ENCODE data around the gene PGBD1. TPM values are rescaled to one million over a fixed set of nuclear protein-coding genes. Genes with fewer than 3 reads are reported as not detected.

The PGBD1 gene
- total RNA-seq, 1 experiment from 2014 or later = 3.8 TPM

DNA sequence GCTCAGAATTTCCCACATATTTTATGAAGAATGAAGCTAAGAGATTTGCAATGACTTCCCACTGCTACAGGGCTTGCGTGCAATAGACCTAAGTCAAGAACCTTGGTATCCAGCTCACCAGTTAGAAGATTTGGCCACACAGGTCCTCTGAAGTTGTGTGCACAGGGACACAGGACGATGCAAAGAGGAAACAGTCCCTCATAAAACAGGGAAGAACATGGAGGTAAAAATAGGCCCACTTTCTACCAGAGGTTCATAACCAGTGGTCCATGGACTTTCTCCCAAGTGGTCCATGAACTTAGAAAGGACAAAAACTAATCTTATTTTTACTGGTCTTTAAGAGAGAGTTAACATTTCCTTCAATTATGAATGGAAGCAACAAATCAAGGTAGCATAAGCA, 30.6 kb upstream of the PGBD1 start:
- Mint-ChIP-seq H3K27ac (ENCODE audit: unreplicated experiment) (no peak overlapping the region), H3K4me1 (ENCODE audit: low read depth, unreplicated experiment) (peaks cover 8% of the 10 kb centered on the region), H3K27me3 (ENCODE audit: insufficient read depth, unreplicated experiment) (no peaks in the 10 kb centered on the region), H3K9me3 (ENCODE audit: unreplicated experiment) (no peaks in the 10 kb centered on the region), H3K36me3 (ENCODE audit: insufficient read depth, unreplicated experiment) (peaks cover 28% of the 10 kb centered on the region), H3K4me3 (ENCODE audit: unreplicated experiment) (peak overlapping the region; percentile 95)
- Histone ChIP-seq H3K27me3 (replicated peaks; ENCODE audit: control insufficient read depth, insufficient read depth, low read length) (no peaks in the 10 kb centered on the region), H3K4me1 (peaks cover 4% of the 10 kb centered on the region; the same call in 1 of the 2 replicates), H3K9me3 (no peaks in the 10 kb centered on the region), H3K4me3 (ENCODE audit: low read depth, low read length) (peak overlapping the region; percentile 71), H3K36me3 (ENCODE audit: control insufficient read depth, insufficient read depth, low read length) (no peaks in the 10 kb centered on the region)
- DNase-seq = no peak
- ChIA-PET CTCF (no interaction called here), POLR2A (no interaction called here)
- BruUV-seq (replicated peaks) = no TSS peak
- TF ChIP-seq CTCF (IDR thresholded peaks at IDR 0.05; ENCODE audit: insufficient read depth in 1 of 2, low read depth in 1 of 2, low read length in 1 of 2, severe bottlenecking in 1 of 2, unreplicated experiment in 1 of 2) = no peak
- intact Hi-C loops (cut with micrococcal nuclease; ENCODE audit: unreplicated experiment) = no loop called here

DNA sequence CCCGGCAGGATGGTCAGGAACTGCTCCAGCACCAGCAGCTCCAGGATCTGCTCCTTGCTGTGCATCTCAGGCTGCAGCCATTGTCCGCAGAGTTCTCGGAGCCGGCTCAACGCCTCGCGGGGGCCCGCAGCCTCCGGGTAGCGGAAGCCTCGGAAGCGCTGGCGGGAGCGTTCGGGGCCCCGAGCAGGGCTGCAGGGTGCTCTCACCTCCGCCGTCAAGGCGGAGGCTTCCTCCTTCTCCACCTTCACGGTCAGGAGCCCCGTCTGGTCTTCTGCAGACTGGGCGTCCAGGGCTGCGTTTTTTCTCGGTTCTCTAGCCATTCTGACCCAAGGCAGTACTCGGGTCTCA, 29.7 kb upstream of the PGBD1 start:
- no peaks in the 10 kb centered on the region for H3K27me3 ChIP-seq (replicated peaks; ENCODE audit: control insufficient read depth, insufficient read depth, low read length)
- H3K4me3 ChIP-seq (ENCODE audit: low read depth, low read length) = peak overlapping the region; percentile 71
- ChIA-PET CTCF (interaction anchor here (1.0 kb wide), 2 partner anchors 104 to 147 kb away, joined by 5 read pairs; no protein-coding TSS in a partner anchor), POLR2A (interaction anchor here (1.0 to 1.2 kb wide), 2 partner anchors 15 to 132 kb away, joined by 3 to 7 read pairs; partner anchors contain the start of gene ZSCAN26)
- BruUV-seq (replicated peaks) = TSS peak; percentile 34
- no peaks in the 10 kb centered on the region for H3K9me3 ChIP-seq
- TF ChIP-seq CTCF (IDR thresholded peaks at IDR 0.05; ENCODE audit: insufficient read depth in 1 of 2, low read depth in 1 of 2, low read length in 1 of 2, severe bottlenecking in 1 of 2, unreplicated experiment in 1 of 2) = no peak
- H3K36me3 Mint-ChIP-seq (ENCODE audit: insufficient read depth, unreplicated experiment) = peaks cover 20% of the 10 kb centered on the region
- no peaks in the 10 kb centered on the region for H3K36me3 ChIP-seq (ENCODE audit: control insufficient read depth, insufficient read depth, low read length)
- H3K27ac Mint-ChIP-seq (ENCODE audit: unreplicated experiment) = peak overlapping the region; percentile 82
- peak in 1 of 2 experiments; percentile 25 for DNase-seq
- intact Hi-C loops (cut with micrococcal nuclease; ENCODE audit: unreplicated experiment) = loop anchor here (1.0 kb wide), 5 partner anchors 16 to 132 kb away; partner anchors contain the start of genes PGBD1, ZSCAN26 and ZSCAN9
- peak overlapping the region; percentile 95 for H3K4me3 Mint-ChIP-seq (ENCODE audit: unreplicated experiment)
- H3K4me1 Mint-ChIP-seq (ENCODE audit: low read depth, unreplicated experiment) = peaks cover 8% of the 10 kb centered on the region
- H3K27me3 Mint-ChIP-seq (ENCODE audit: insufficient read depth, unreplicated experiment) = no peaks in the 10 kb centered on the region
- H3K9me3 Mint-ChIP-seq (ENCODE audit: unreplicated experiment) = no peaks in the 10 kb centered on the region
- peaks cover 4% of the 10 kb centered on the region; the same call in 1 of the 2 replicates for H3K4me1 ChIP-seq

GRCh38 chr6:28252009-28252975, 29.1 kb upstream of the PGBD1 start, which contains the start of gene ZKSCAN4:
TSS of gene ZKSCAN4 (minus strand) at chr6:28252269. CDS start at chr6:28251980, 289 bp downstream.
- peaks cover 4% of the 10 kb centered on the region; the same call in 1 of the 2 replicates for H3K4me1 ChIP-seq
- ChIA-PET POLR2A (interaction anchor here (0.7 to 1.2 kb wide), 4 partner anchors 15 to 1075 kb away, joined by 3 to 7 read pairs (median 3); partner anchors contain the start of genes ZSCAN26 and ZSCAN31), CTCF (interaction anchor here (0.6 to 1.0 kb wide), 4 partner anchors 14 to 172 kb away, joined by 4 to 5 read pairs (median 4); partner anchors contain the start of genes ZNF165 and ZSCAN26)
- Mint-ChIP-seq H3K36me3 (ENCODE audit: insufficient read depth, unreplicated experiment) (peaks cover 17% of the 10 kb centered on the region), H3K9me3 (ENCODE audit: unreplicated experiment) (no peaks in the 10 kb centered on the region), H3K4me1 (ENCODE audit: low read depth, unreplicated experiment) (peaks cover 8% of the 10 kb centered on the region), H3K4me3 (ENCODE audit: unreplicated experiment) (peak within 1 kb of the TSS; percentile 95), H3K27me3 (ENCODE audit: insufficient read depth, unreplicated experiment) (no peaks in the 10 kb centered on the region), H3K27ac (ENCODE audit: unreplicated experiment) (peak within 1 kb of the TSS; percentile 82)
- H3K36me3 ChIP-seq (ENCODE audit: control insufficient read depth, insufficient read depth, low read length) = no peaks in the 10 kb centered on the region
- no peak for TF ChIP-seq CTCF (IDR thresholded peaks at IDR 0.05; ENCODE audit: insufficient read depth in 1 of 2, low read depth in 1 of 2, low read length in 1 of 2, severe bottlenecking in 1 of 2, unreplicated experiment in 1 of 2)
- H3K9me3 ChIP-seq = no peaks in the 10 kb centered on the region
- intact Hi-C loops (cut with micrococcal nuclease; ENCODE audit: unreplicated experiment) = loop anchor here (1.0 kb wide), 5 partner anchors 15 to 131 kb away; partner anchors contain the start of genes PGBD1, ZSCAN26 and ZSCAN9
- H3K27me3 ChIP-seq (replicated peaks; ENCODE audit: control insufficient read depth, insufficient read depth, low read length) = no peaks in the 10 kb centered on the region
- peak within 1 kb of the TSS; percentile 71 for H3K4me3 ChIP-seq (ENCODE audit: low read depth, low read length)
- peak; percentile 87 to 88 for DNase-seq
- no TSS peak for BruUV-seq (replicated peaks)

All from Caco-2 (cell line).